ENCODE measurements around the gene TXNL4A.
"Not testable (repeated sequence)": the region's sequence is repeated elsewhere in the genome, so short reads cannot be mapped to it uniquely, and the experiment has no call there.

Gene TXNL4A

DNA sequence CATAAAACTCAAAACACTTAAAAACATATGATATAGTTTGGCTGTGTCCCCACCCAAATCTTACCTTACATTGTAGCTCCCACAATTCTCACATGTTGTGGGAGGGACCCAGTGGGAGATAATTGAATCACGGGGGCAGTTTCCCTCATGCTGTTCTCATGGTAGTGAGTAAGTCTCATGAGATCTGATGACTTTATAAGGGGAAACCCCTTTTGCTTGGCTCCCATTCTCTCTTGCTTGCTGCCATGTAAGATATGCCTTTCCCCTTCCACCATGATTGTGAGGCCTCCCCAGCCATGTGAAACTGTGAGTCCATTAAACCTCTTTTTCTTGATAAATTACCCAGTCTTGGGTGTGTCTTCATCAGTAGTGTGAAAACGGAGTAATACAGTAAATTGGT lies 11.3 kb upstream of the TXNL4A start:
- DNase-seq (ENCODE audit: low read depth), result not testable (repeated sequence)

DNA sequence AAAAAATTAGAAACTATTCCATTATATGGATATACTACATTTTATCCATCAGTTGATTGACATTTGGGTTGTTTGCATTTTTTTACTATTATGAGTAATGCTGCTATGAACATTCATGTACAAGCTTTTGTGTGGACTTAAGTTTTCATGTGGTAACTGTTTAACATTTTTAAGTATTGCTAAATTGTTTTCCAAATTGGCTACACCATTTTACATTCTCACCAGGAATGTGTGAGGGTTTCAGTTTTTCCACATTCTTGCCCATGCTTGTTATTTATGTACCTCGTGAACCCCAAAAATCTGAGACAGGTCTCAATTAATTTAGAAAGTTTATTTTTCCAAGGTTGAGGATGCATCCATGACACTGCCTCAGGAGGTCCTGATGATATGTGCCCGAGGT lies 3.1 kb upstream of the TXNL4A start:
- no peak for DNase-seq (ENCODE audit: low read depth)

DNA sequence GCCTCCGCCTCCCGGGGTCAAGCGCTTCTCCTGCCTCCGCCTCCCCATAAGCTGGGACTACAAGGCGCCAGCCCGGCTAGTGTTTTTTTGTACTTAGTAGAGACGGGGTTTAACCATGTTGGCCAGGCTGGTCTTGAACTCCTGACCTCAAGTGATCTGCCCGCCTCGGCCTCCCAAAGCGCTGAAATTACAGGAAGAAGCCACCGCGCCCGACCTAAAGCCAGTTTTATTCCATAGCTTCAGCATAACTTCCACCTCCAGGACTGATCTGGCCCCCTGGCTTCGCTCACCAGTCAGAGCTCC lies 783 bp upstream of the TXNL4A start:
- no peak for DNase-seq (ENCODE audit: low read depth)

GRCh38 chr18:79988071-79988450 lies 302 bp downstream of the TXNL4A start:
- peak; percentile 50 for DNase-seq (ENCODE audit: low read depth)

- no peak for DNase-seq (ENCODE audit: low read depth)
These were observed 797 bp downstream of the TXNL4A start for GRCh38 chr18:79987566-79987965.

DNA sequence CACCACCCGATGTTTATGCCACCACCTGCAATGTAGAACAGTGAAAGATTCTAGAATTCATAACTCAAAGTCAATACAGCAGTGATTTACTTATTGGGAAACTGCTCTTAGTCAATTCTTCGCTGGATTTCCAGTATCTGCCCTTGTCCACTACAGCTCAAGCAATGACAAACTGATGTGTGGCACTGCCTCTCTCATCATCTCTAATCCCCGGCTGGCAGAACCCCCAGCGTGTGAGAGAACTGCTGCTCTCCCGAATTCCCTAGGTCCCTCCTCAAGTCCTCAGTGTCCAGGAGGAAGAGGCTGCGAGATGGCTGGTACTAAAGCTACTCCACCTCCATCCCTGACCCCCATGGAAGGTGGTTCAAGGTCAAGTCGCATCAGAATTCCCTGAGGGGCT lies 1.6 kb downstream of the TXNL4A start:
- DNase-seq (ENCODE audit: low read depth), result no peak

- no peak for DNase-seq (ENCODE audit: low read depth)
These were observed 3.2 kb downstream of the TXNL4A start for GRCh38 chr18:79985172-79985571.

GRCh38 chr18:79983793-79984192 lies 4.6 kb downstream of the TXNL4A start:
- no peak for DNase-seq (ENCODE audit: low read depth)

GRCh38 chr18:79983253-79983652 lies 5.1 kb downstream of the TXNL4A start:
- no peak for DNase-seq (ENCODE audit: low read depth)

DNA sequence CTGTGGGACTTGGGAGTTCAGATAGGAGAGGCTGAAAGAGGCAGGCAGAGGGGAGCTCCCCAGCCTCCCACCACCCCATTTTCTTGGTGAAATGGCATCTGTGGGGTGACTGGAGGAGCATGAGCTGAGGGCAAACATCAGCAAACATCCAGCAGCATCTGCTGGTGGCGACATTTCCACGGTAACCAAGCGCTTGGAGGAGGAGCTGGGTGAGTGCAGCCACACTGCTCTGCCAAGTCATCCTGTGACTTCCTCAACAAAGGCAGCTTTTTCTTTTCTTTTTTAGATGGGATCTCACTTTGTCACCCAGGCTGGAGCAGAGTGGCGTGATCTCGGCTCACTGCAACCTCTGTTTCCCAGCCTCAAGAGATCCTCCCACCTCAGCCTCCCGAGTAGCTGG lies 5.6 kb downstream of the TXNL4A start:
- no peak for DNase-seq (ENCODE audit: low read depth)

- no peak for DNase-seq (ENCODE audit: low read depth)
These were observed 7.8 kb downstream of the TXNL4A start for GRCh38 chr18:79980585-79980984.

GRCh38 chr18:79979843-79980242 lies 8.5 kb downstream of the TXNL4A start:
- no peak for DNase-seq (ENCODE audit: low read depth)

DNA sequence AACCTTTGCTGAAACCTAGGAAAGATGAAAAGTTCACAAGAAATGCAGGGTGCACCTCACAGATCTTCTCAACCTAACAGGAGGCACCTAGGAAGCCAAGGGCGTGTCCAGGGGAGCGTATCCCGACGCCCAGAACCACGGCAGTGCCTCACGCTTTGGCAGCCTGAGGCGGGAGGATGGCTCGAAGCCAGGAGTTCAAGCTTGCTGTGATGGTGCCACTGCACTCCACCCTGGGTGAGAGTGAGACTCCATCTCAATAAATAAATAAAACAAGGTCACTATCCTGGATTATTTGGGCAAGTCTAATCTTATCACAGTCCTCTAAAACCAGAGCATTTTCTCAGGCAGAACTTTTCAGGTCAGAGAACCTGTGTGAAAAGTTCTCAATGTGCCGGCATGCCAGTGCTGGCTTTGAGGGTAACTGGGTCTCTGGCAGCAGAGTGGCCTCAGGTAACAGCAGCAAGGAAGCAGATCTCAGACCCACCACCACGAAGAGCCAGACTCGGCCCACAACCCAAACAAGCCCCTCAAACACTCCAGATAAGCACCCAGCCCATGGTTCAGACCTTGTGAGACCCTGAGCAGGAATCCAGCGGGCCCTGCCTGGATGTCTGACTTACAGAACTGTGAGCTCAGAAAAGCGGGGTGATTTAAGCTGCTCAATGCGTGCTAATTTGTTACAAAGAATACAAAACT lies 12.2 kb downstream of the TXNL4A start:
- no peak for DNase-seq (ENCODE audit: low read depth)

DNA sequence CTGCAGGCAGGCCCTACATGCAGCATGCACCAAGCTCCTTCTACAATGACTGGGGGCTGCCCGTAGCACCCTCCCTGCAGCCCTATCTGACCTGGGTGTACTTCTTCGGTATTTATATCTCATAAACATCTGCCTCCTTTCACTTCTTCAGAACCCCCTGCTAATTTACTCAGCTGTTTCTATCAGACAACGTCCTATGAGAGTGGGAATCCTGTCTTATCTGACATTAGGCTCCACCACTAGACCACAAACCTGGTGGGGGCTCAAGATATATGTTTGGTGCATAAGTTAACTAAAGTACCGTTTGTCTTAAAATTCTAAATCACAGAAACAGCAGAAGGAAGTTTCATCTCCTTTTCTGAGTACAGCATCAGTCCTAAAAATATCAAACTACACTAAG lies 13.3 kb downstream of the TXNL4A start:
- DNase-seq (ENCODE audit: low read depth), result no peak

GRCh38 chr18:79974025-79974654 lies 14.2 kb downstream of the TXNL4A start:
- DNase-seq (ENCODE audit: low read depth), result no peak

- no peak for DNase-seq (ENCODE audit: low read depth)
These were observed 14.8 kb downstream of the TXNL4A start for GRCh38 chr18:79973517-79973916.

DNA sequence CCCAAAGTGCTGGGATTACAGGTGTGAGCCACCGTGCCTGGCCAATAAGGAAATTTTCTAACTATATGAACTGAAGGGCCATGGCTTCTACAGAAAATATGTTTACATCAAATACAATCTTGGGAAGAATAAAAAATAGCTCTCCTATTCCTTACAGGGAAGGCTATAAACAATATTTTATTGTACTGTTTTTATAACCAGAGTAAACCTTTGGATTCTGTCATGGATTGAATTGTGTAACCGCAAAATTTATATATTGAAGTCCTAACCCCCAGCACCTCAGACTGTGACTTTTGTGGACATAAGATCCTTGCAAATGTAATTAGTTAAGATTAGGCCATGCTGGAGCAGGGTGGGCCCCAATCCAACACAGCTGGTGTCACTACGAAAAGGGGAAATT lies 15.6 kb downstream of the TXNL4A start:
- no peak for DNase-seq (ENCODE audit: low read depth)

DNA sequence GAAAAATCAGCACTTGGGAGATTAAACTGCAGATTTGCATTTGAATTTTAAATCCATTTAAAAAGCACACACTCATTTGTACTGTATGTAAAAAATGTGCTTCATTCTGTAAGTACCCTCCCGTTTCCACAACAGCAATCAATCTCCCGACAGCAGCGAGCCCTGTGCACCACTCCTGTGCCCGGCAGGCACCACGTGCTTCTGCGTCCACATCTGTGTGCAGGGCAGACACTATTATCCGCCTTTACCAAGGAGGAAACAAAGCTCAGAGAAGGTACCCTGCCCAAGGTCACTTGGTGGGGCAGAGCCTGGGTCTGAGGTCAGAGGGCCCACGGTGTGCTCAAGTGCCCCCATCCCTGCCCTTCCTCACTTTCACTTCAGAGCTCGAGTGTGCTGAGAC lies 16.4 kb downstream of the TXNL4A start:
- no peak for DNase-seq (ENCODE audit: low read depth)

GRCh38 chr18:79971211-79971952 lies 17.0 kb downstream of the TXNL4A start:
- no peak for DNase-seq (ENCODE audit: low read depth)

DNA sequence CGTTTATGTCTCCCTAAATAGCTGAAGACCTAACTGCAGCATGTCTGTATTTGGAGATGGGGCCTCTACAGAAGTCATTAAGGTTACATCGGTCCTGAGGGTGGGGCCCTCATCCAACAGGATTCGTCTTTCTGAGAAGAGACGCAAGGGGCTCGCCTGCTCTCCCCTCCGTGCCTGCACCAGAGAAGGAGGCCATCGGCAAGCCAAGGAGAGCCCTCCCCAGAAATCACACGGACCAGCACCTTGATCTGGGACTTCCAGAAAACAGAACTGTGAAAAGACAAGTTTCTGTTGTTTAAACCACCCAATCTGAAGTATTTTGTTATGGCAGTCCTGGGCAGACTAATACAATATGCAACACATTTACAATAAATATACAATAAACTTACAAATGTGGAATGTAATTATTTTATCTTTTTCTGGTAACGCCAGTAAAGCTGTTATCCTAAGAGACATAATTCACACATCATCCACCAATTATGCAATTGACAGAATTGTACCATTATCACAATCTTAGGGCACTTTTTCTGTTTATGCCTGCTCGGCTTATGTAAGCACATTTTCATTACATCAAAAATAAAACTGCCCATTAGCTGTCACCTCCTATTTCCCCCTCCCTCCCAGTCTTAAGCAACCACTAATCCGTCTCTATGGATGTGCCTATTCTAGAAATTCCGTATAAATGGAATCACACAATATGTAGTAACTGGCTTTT lies 17.8 kb downstream of the TXNL4A start:
- DNase-seq (ENCODE audit: low read depth), result no peak

GRCh38 chr18:79965119-79965902 lies 23.1 kb downstream of the TXNL4A start:
- no peak for DNase-seq (ENCODE audit: low read depth)

Data from T follicular helper cell (primary cell).